K562 (cell line): ENCODE results near the gene AMDHD2. TPM values are rescaled to one million over a fixed set of nuclear protein-coding genes. Genes with fewer than 3 reads are reported as not detected.

Experiments used
- POLR2AphosphoS5 ChIP-seq: IDR thresholded peaks from 2 replicates; pipeline ENCODE4 v1.6.1; 2011; ENCODE audit warnings: mild to moderate bottlenecking, low read depth, low read length, moderate library complexity; ENCODE audit not compliant: control insufficient read depth, insufficient read depth
- PTRF ChIP-seq: fragments of 450-650 bp; IDR thresholded peaks from 2 replicates; pipeline ENCODE4 v1.6.1; 2016; ENCODE audit warnings: mild to moderate bottlenecking, missing genetic modification characterization, missing compliant biosample characterization
- XRCC5 ChIP-seq: fragments of 200-400 bp; formaldehyde crosslinking; IDR thresholded peaks from 2 replicates; pipeline ENCODE4 v1.6.1; 2017; ENCODE audit warnings: low read depth, mild to moderate bottlenecking, low read length
- ZBTB40 ChIP-seq, 2 experiments: fragments of 450-650 bp in 1 of 2; sonication (generic) in 1 of 2; formaldehyde crosslinking in 1 of 2; IDR thresholded peaks; 2 replicates each; pipeline versions ENCODE4 v1.7.1 to v1.9.0; 2016 to 2022; ENCODE audit warnings: inconsistent platforms in 1 of 2, mild to moderate bottlenecking in 1 of 2, missing genetic modification reagents in 1 of 2
- polyA plus RNA-seq, 8 experiments: library from polyadenylated mRNA; depleted of rRNA in 4 of 8; stranded (reverse) in 5 of 8; unstranded in 3 of 8; fragments of >200 nt; fragmentation: Nextera tagmentation in 2 of 8; fragmentation: Illumina TruSeq in 1 of 8; extraction: Ambion mirVana in 2 of 8; extraction: Trizol in 1 of 8; gene quantifications; 2 replicates each; pipeline versions ENCODE4 v1.2.1 to v1.2.3, GENCODE V29; 2011 to 2014; ENCODE audit warnings: inconsistent platforms in 1 of 8, missing spikeins in 1 of 8
- total RNA-seq, 7 experiments: library from RNA; depleted of rRNA in 6 of 7; stranded (reverse); fragments of >200 nt in 6 of 7; fragmentation: Illumina TruSeq in 2 of 7; extraction: Trizol in 2 of 7; gene quantifications; 2 replicates each; pipeline versions ENCODE4 v1.2.1 to v1.2.3, GENCODE V29; 2011 to 2021; ENCODE audit warnings: low replicate concordance in 1 of 7
- TF ChIP-seq, protein P1 (sequence below), 3 experiments: fragments of 200-800 bp in 1 of 3; sonication (Bioruptor generic) in 1 of 3; sonication (generic) in 1 of 3; formaldehyde crosslinking in 1 of 3; IDR thresholded peaks; 2 replicates each; pipeline versions ENCODE4 v1.6.1 to v1.8.0; 2016 to 2022; ENCODE audit warnings: mild to moderate bottlenecking in 2 of 3, missing compliant biosample characterization in 2 of 3, missing genetic modification characterization in 2 of 3, missing genetic modification reagents in 1 of 3
- TF ChIP-seq, protein P2 (sequence below): IDR thresholded peaks from 2 replicates; pipeline ENCODE4 v1.6.1; 2012; ENCODE audit warnings: low read depth, low read length, improper control_type of control experiment, borderline replicate concordance
- TF ChIP-seq, protein P3 (sequence below): IDR thresholded peaks from 2 replicates; pipeline ENCODE4 v1.6.1; 2011; ENCODE audit warnings: borderline replicate concordance, low read depth, mild to moderate bottlenecking, moderate library complexity, low read length; ENCODE audit not compliant: insufficient read depth, poor library complexity, severe bottlenecking

The AMDHD2 gene
- total and polyA plus RNA-seq, 9 of the 15 experiments (the other 6 are each of a cell fraction or from before 2014, with no cell fraction given): 0.38 to 56.9 (median 18.3) TPM; not detected in 1

GRCh38 chr16:2511128-2511800 is 8.9 kb upstream of the AMDHD2 start (continued):
- no peak for TF ChIP-seq POLR2AphosphoS5
- TF ChIP-seq ZBTB40 (IDR thresholded peaks at IDR 0.05): no peak
- TF ChIP-seq ZBTB40 (CRISPR knock-in tag; IDR thresholded peaks at IDR 0.05): no peak
- TF ChIP-seq, protein P1, sequence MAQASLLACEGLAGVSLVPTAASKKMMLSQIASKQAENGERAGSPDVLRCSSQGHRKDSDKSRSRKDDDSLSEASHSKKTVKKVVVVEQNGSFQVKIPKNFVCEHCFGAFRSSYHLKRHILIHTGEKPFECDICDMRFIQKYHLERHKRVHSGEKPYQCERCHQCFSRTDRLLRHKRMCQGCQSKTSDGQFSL (CRISPR knock-in tag; IDR thresholded peaks at IDR 0.05): no peak
- TF ChIP-seq, protein P1 (tag; IDR thresholded peaks at IDR 0.05): no peak
- no peak for TF ChIP-seq PTRF (tag)
- no peak for TF ChIP-seq XRCC5
- TF ChIP-seq, protein P2, sequence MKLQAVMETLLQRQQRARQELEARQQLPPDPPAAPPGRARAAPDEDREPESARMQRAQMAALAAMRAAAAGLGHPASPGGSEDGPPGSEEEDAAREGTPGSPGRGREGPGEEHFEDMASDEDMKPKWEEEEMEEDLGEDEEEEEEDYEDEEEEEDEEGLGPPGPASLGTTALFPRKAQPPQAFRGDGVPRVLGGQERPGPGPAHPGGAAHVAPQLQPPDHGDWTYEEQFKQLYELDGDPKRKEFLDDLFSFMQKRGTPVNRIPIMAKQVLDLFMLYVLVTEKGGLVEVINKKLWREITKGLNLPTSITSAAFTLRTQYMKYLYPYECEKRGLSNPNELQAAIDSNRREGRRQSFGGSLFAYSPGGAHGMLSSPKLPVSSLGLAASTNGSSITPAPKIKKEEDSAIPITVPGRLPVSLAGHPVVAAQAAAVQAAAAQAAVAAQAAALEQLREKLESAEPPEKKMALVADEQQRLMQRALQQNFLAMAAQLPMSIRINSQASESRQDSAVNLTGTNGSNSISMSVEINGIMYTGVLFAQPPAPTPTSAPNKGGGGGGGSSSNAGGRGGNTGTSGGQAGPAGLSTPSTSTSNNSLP: no peak
- TF ChIP-seq, protein P3, sequence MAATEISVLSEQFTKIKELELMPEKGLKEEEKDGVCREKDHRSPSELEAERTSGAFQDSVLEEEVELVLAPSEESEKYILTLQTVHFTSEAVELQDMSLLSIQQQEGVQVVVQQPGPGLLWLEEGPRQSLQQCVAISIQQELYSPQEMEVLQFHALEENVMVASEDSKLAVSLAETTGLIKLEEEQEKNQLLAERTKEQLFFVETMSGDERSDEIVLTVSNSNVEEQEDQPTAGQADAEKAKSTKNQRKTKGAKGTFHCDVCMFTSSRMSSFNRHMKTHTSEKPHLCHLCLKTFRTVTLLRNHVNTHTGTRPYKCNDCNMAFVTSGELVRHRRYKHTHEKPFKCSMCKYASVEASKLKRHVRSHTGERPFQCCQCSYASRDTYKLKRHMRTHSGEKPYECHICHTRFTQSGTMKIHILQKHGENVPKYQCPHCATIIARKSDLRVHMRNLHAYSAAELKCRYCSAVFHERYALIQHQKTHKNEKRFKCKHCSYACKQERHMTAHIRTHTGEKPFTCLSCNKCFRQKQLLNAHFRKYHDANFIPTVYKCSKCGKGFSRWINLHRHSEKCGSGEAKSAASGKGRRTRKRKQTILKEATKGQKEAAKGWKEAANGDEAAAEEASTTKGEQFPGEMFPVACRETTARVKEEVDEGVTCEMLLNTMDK: no peak
